Common myeloid progenitor, CD34-positive (primary cell): Measurements from ENCODE around the gene TK2.

ENCODE experiments used
- CTCF ChIA-PET: fragments of 350-600 bp; sonication (Branson Sonifier 250); formaldehyde crosslinking; loops from one replicate; lab custom pipeline; 2021; ENCODE audit warnings: antibody characterized with exemption; lab: Charles Lee
- POLR2A ChIA-PET: fragments of 350-600 bp; sonication (Branson Sonifier 250); formaldehyde crosslinking; loops from one replicate; lab custom pipeline; 2021; ENCODE audit warnings: antibody characterized with exemption; lab: Charles Lee
- DNase-seq, 3 donors: peaks; one replicate each; pipeline versions ENCODE4 v3.0.0 to v3.0.0-alpha.2; 2013
- H3K27ac ChIP-seq, 2 experiments: 1 replicate in 1 of 2; 2 replicates in 1 of 2; pipeline ENCODE4 v1.7.0; 2013; ENCODE audit warnings: inconsistent platforms in 2 of 2, low read length in 2 of 2, mild to moderate bottlenecking in 2 of 2, low read depth in 1 of 2, moderate library complexity in 1 of 2; ENCODE audit not compliant: severe bottlenecking in 2 of 2, insufficient read depth in 1 of 2, poor library complexity in 1 of 2
- H3K27me3 ChIP-seq, 5 experiments: replicated peaks in 2 of 5; 1 replicate in 3 of 5; 2 replicates in 2 of 5; pipeline versions ENCODE4 v1.6.1 to v1.7.0; 2013; ENCODE audit warnings: low read length in 4 of 5, mild to moderate bottlenecking in 2 of 5, moderate library complexity in 2 of 5, inconsistent platforms in 1 of 5; ENCODE audit not compliant: insufficient read depth in 5 of 5, control insufficient read depth in 4 of 5
- H3K36me3 ChIP-seq, 4 experiments: 1 replicate in 2 of 4; 2 replicates in 2 of 4; pipeline versions ENCODE4 v1.6.1 to v1.7.0; 2013; ENCODE audit warnings: low read length in 3 of 4, control low read depth in 1 of 4, mild to moderate bottlenecking in 1 of 4; ENCODE audit not compliant: control insufficient read depth in 4 of 4, insufficient read depth in 4 of 4
- H3K4me1 ChIP-seq, 4 experiments: 1 replicate in 3 of 4; 2 replicates in 1 of 4; pipeline versions ENCODE4 v1.6.1 to v1.7.1; 2013; ENCODE audit warnings: low read length in 3 of 4, mild to moderate bottlenecking in 3 of 4, control low read depth in 1 of 4, inconsistent platforms in 1 of 4, moderate library complexity in 1 of 4; ENCODE audit not compliant: control insufficient read depth in 4 of 4, insufficient read depth in 4 of 4; ENCODE audit errors: control extremely low read depth in 1 of 4
- H3K4me3 ChIP-seq, 7 experiments: 1 replicate in 4 of 7; 2 replicates in 3 of 7; pipeline versions ENCODE4 v1.5.1 to v1.7.0; 2013; ENCODE audit warnings: mild to moderate bottlenecking in 7 of 7, low read length in 6 of 7, moderate library complexity in 6 of 7, inconsistent platforms in 2 of 7, low read depth in 2 of 7, control low read depth in 1 of 7; ENCODE audit not compliant: insufficient read depth in 4 of 7, control insufficient read depth in 1 of 7; ENCODE audit errors: extremely low read depth in 1 of 7
- H3K9me3 ChIP-seq, 5 experiments: 1 replicate in 4 of 5; 2 replicates in 1 of 5; pipeline versions ENCODE4 v1.6.1 to v1.7.1; 2013; ENCODE audit warnings: low read length in 4 of 5, mild to moderate bottlenecking in 2 of 5, inconsistent platforms in 1 of 5, low read depth in 1 of 5, moderate library complexity in 1 of 5; ENCODE audit not compliant: control insufficient read depth in 4 of 5, insufficient read depth in 2 of 5; ENCODE audit errors: control extremely low read depth in 1 of 5
- WGBS: methylation state at CpG from one replicate; pipeline ENCODE4 v1.1.5; 2013; ENCODE audit not compliant: insufficient coverage; 5-methylcytosine and 5-hydroxymethylcytosine counted together

TK2 gene

DNA sequence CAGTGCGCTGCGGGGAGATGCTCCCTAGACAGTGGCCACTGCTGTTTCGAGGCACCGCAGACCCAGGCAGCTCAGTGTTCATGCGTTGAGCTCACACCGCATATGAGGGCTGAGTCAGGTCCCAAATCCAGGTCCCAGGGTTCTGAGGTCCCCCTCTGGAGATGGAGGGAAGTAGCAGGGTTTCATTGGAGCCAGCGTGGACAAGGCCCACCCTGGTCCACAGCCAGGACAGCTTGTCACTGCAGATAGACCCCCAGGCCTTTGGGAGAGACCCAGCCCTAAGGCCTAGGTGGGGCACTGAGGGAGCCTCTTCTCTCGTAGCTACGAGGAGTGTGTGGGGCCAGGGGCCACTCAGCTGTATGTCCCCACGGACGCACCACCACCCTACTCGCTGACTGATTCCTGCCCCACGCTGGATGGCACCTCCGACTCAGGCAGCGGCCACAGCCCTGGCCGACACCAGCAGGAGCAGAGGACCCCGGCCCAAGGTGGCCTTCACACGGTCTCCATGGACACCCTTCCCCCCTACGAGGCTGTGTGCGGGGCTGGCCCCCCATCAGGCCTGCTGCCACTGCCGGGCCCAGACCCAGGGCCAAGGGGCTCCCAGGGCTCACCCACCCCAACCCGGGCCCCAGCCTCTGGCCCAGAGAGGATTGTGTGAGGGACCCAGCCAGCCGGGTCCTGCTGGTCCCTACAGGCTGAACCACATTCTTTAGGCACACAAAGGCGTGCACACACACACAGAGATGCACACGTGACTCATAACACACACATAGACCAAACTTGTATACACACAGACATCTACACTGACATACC, 69.4 kb downstream of the TK2 start:
- Histone ChIP-seq H3K27me3 (no peaks in the 10 kb centered on the region), H3K27ac (no peak overlapping the region), H3K4me3 (no peak overlapping the region), H3K9me3 (no peaks in the 10 kb centered on the region), H3K36me3 (no peaks in the 10 kb centered on the region), H3K4me1 (peaks cover 3 to 7% (median 6%) of the 10 kb centered on the region in 4 experiments)
- ChIA-PET POLR2A (interaction anchor here (0.5 kb wide), 1 partner anchor 22 kb away, joined by 4 read pairs; no protein-coding TSS in a partner anchor), CTCF (interaction anchor here (0.6 to 14.1 kb wide), 10 partner anchors 10 to 123 kb away, joined by 3 to 92 read pairs (median 4); no protein-coding TSS in a partner anchor)
- no peak for DNase-seq
- WGBS, result 93% methylated on average over 16 of the region's 25 CpGs

DNA sequence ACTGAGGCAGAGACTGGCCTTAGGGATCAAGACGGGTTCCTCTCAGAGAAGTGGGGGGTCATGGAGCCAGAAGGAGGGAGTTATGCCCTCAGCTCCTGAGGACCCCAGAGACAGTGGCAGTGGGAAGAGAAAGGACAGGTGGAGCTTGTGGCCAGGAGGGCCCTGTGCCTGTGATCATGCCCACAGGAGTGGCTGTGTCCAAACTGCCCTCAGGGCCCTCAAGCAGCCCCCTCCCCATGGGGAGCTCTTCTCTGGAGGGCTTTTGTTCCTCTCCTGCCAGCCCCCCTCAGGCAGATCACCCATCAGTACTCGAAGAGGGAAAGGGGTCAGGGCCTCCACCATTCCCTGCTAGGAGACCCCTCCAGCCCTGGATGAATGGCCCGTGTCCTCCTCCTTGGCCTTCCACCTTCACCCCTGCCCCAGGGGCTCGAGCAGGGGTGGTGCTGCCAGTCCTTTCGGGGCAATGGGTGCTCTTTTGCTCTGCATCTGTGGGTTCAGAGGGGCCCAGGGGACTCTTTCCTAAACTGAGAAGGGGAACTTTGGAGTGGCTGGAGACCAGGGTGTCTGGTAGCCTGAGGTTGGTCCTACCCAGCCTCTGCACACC, 70.2 kb downstream of the TK2 start:
- Histone ChIP-seq H3K27ac (no peak overlapping the region), H3K4me1 (peaks cover 3 to 11% (median 6%) of the 10 kb centered on the region in 4 experiments), H3K27me3 (no peaks in the 10 kb centered on the region), H3K9me3 (no peaks in the 10 kb centered on the region), H3K4me3 (no peak overlapping the region), H3K36me3 (no peaks in the 10 kb centered on the region)
- CTCF ChIA-PET, result interaction anchor here (0.6 to 14.1 kb wide), 13 partner anchors 11 to 132 kb away, joined by 3 to 92 read pairs (median 4); no protein-coding TSS in a partner anchor
- POLR2A ChIA-PET, result interaction anchor here (0.5 kb wide), 1 partner anchor 23 kb away, joined by 4 read pairs; no protein-coding TSS in a partner anchor
- WGBS, result 96% methylated on average over 4 of the region's 5 CpGs
- no peak for DNase-seq

DNA sequence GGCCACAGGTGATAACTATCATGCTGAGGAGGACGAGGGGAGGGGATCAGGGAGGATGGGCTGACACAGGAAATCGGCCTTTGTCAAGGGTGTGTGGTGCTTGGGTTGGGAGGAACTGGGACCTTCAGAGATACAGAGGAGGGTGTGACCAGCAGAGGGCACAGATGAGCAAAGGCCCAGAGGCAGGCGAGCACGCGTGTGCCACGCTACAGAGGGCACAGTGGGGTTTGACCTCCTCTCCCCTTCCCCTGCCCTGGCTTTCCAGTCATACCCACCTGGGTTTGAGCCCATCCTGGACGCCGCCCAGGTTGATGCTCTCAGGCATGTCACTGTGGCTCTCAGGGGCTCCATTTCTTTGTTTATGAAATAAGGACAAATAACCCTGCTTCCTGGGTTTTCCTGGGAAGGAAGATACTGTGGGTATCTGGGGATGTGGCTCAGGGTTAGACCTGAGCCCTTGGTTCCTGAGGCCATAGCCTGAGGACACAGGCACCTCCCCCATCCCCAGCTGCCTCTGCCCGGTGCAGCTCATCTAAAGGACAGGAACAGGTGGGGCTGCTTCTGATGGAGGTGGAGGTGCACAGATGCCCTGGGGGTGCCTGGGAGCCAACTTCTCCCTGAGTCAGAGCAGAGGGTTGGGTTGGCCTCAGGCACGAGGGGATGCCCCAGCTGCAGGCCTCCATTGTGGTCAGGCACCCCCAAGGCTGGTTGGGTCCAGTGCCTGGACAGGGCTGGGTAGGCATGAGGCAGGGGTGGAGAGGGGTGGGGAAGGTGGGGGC, 71.0 kb downstream of the TK2 start:
- H3K4me1 ChIP-seq, result peaks cover 2 to 16% (median 4%) of the 10 kb centered on the region in 4 experiments
- ChIA-PET POLR2A (no interaction called here), CTCF (interaction anchor here (0.7 to 14.1 kb wide), 10 partner anchors 10 to 133 kb away, joined by 3 to 92 read pairs (median 4); no protein-coding TSS in a partner anchor)
- H3K27me3 ChIP-seq, result no peaks in the 10 kb centered on the region
- H3K36me3 ChIP-seq, result no peaks in the 10 kb centered on the region
- H3K4me3 ChIP-seq, result no peak overlapping the region
- H3K27ac ChIP-seq, result no peak overlapping the region
- H3K9me3 ChIP-seq, result no peaks in the 10 kb centered on the region
- DNase-seq, result peak; percentile 70 to 75 (median 71)
- 3% methylated on average over 6 of the region's 10 CpGs for WGBS

DNA sequence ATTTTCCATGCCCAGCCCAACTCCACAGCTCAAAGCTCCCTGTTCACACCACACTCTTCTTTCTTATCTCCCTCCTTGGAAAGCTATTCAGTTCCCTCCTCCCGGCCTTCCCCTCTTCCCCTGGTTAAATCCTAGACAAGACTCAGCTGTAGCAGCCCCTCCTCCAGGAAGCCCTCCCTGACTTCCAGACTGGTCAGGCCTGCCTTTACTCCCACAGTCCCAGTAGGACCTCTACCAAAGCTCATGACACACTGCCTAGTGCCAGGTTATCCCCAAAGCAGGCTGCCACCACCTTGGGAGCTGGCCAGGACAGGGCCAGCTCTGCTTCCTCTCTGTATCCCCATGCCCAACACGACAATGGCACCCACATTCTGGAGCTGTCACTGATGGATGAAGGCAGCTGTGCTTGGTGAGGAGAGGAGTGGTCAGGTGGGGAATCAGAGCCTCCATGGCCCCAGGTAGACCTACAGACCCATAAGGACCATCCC, 72.8 kb downstream of the TK2 start:
- H3K27ac ChIP-seq, result no peak overlapping the region
- DNase-seq, result no peak
- CTCF ChIA-PET, result interaction anchor here (0.7 to 14.1 kb wide), 25 partner anchors 8 to 133 kb away, joined by 3 to 92 read pairs (median 4); no protein-coding TSS in a partner anchor
- peaks cover 0 to 17% (median 4%) of the 10 kb centered on the region in 4 experiments for H3K4me1 ChIP-seq
- 90% methylated on average over 2 of the region's 2 CpGs for WGBS
- H3K36me3 ChIP-seq, result no peaks in the 10 kb centered on the region
- H3K9me3 ChIP-seq, result no peaks in the 10 kb centered on the region
- no peak overlapping the region for H3K4me3 ChIP-seq
- POLR2A ChIA-PET, result no interaction called here
- no peaks in the 10 kb centered on the region for H3K27me3 ChIP-seq

DNA sequence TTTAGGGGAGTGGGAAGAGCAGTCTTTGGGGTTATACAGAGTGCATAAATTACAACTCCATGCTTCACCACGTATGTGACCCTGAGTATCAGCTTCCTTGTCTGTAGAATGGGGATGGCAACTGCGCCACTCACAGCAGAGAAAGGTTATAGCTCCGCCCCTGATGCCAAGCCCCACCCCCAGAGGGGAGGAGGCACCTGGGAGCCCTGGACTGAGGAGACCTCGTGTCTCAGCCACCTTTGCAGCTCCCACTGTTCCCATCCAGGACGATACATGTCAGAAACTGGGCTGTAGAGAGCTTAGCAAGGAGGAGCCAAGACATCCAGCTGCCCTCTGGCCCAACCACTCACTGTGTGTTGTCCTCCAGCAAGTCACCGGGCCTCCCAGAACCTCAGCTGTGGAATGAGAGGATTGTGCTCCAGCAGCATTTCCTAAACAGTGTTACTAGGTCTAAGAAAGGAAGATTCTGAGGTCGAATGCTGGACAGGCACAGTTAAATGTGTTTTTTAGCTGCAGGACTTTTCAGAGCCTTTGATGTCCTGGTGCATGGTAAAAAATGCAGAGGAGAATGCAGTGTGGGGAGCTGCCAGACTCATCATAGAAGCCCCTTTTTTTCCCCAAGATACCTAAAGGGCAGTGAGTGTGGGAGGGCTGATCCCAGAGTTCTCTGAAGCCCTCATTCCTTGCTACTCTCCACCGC, 73.4 kb downstream of the TK2 start:
- 78% methylated on average over 8 of the region's 8 CpGs for WGBS
- H3K4me3 ChIP-seq, result no peak overlapping the region
- ChIA-PET CTCF (interaction anchor here (0.8 to 14.1 kb wide), 27 partner anchors 8 to 133 kb away, joined by 3 to 92 read pairs (median 4); no protein-coding TSS in a partner anchor), POLR2A (no interaction called here)
- no peaks in the 10 kb centered on the region for H3K36me3 ChIP-seq
- H3K27me3 ChIP-seq, result no peaks in the 10 kb centered on the region
- H3K27ac ChIP-seq, result no peak overlapping the region
- no peak for DNase-seq
- no peaks in the 10 kb centered on the region for H3K9me3 ChIP-seq
- H3K4me1 ChIP-seq, result peaks cover 0 to 17% (median 4%) of the 10 kb centered on the region in 4 experiments

DNA sequence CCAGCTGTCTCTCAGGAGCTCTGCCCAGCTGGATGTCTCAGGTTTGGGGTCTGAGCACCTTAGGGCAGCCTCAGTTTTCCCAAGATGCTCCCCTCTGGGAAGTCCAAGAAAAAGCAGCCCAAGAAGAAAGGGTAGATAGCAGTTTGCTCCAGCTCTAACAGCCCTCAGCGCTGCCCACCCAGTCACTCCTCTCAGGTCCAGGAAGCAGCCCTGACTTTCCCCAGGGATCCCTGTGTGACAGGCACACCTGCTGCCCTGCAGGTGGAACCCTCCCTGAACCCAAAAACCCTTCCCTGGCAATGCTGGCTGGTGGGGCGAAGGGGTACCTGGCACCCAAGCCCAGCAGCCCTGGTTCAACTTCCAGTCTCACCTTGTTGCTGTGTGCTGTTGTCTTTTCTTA, 74.7 kb downstream of the TK2 start:
- H3K27me3 ChIP-seq, result no peaks in the 10 kb centered on the region
- CTCF ChIA-PET, result interaction anchor here (0.5 to 14.1 kb wide), 10 partner anchors 8 to 127 kb away, joined by 3 to 92 read pairs (median 4); no protein-coding TSS in a partner anchor
- DNase-seq, result no peak
- no peaks in the 10 kb centered on the region for H3K9me3 ChIP-seq
- H3K27ac ChIP-seq, result no peak overlapping the region
- H3K36me3 ChIP-seq, result no peaks in the 10 kb centered on the region
- WGBS, result 90% methylated on average over 2 of the region's 2 CpGs
- H3K4me3 ChIP-seq, result no peak overlapping the region
- POLR2A ChIA-PET, result no interaction called here
- peaks cover 0 to 17% (median 4%) of the 10 kb centered on the region in 4 experiments for H3K4me1 ChIP-seq
